Endothelial cell of umbilical vein (primary cell): ENCODE results near the gene GMCL1. TPM values are rescaled to one million over a fixed set of nuclear protein-coding genes. Genes with fewer than 3 reads are reported as not detected.
A peak's percentile ranks its signal among the peaks of the same experiment; 100 is the strongest.

Source experiments
- BruUV-seq: library from RNA; stranded (reverse); fragments of 400-500 nt; replicated peaks from 2 replicates; lab custom pipeline; 2021; lab: Mats Ljungman, UMichigan
- CTCF ChIA-PET: fragments of 300-600, 350-600 bp; sonication (Branson Sonifier 250); formaldehyde crosslinking; loops from one replicate; lab custom pipeline; 2021; ENCODE audit warnings: antibody characterized with exemption, inconsistent platforms; lab: Charles Lee
- POLR2A ChIA-PET: fragments of 300-600, 350-600 bp; sonication (Branson Sonifier 250); formaldehyde crosslinking; loops from one replicate; lab custom pipeline; 2021; ENCODE audit warnings: antibody characterized with exemption, inconsistent platforms; lab: Charles Lee
- DNase-seq: peaks from one replicate; pipeline ENCODE4 v3.0.0-alpha.2; 2011; ENCODE audit warnings: low read depth, low spot score
- FAIRE-seq: peaks from 2 replicates; lab custom pipeline; 2011; peaks lifted over from hg19 to GRCh38; lab: Jason Lieb, UNC
- H2AFZ ChIP-seq: 2 replicates; pipeline ENCODE4 v1.6.0; 2012; ENCODE audit warnings: low read depth, low read length, control low read depth, inconsistent platforms
- H3K27ac ChIP-seq: 2 replicates; pipeline ENCODE4 v1.5.1; 2011; ENCODE audit warnings: low read depth, mild to moderate bottlenecking, control low read depth, low read length, moderate library complexity; ENCODE audit not compliant: insufficient read depth
- H3K27me3 ChIP-seq, 2 experiments: 2 replicates each; pipeline versions ENCODE4 v1.6.0 to v1.6.1; 2011; ENCODE audit warnings: low read length in 2 of 2, mixed read lengths in 1 of 2; ENCODE audit not compliant: control insufficient read depth in 2 of 2, insufficient read depth in 2 of 2
- H3K36me3 ChIP-seq, 2 experiments: 2 replicates in 1 of 2; 3 replicates in 1 of 2; pipeline ENCODE4 v1.5.1; 2011; ENCODE audit warnings: low read length in 2 of 2, mild to moderate bottlenecking in 1 of 2, moderate library complexity in 1 of 2; ENCODE audit not compliant: control insufficient read depth in 2 of 2, insufficient read depth in 2 of 2; ENCODE audit errors: extremely low read depth in 1 of 2
- H3K4me1 ChIP-seq: 3 replicates; pipeline ENCODE4 v1.5.1; 2011; ENCODE audit warnings: mild to moderate bottlenecking, low read length; ENCODE audit not compliant: control insufficient read depth, insufficient read depth; ENCODE audit errors: extremely low read depth
- H3K4me2 ChIP-seq: 2 replicates; pipeline ENCODE4 v1.6.1; 2011; ENCODE audit warnings: low read length, control low read depth, mixed read lengths; ENCODE audit not compliant: insufficient read depth
- H3K4me3 ChIP-seq, 3 experiments: fragments of 200-600 bp in 1 of 3; sonication (generic), shearing (Covaris generic) in 1 of 3; replicated peaks in 1 of 3; 2 replicates each; pipeline ENCODE4 v1.5.1; 2011 to 2016; ENCODE audit warnings: control low read depth in 3 of 3, low read length in 3 of 3, mild to moderate bottlenecking in 2 of 3, inconsistent platforms in 1 of 3, low read depth in 1 of 3, moderate library complexity in 1 of 3; ENCODE audit not compliant: insufficient read depth in 1 of 3
- H3K79me2 ChIP-seq: 2 replicates; pipeline ENCODE4 v1.6.0; 2012; ENCODE audit warnings: low read length, inconsistent platforms; ENCODE audit not compliant: control insufficient read depth, insufficient read depth
- H3K9ac ChIP-seq: replicated peaks from 2 replicates; pipeline ENCODE3; 2011; ENCODE audit warnings: low read length, control low read depth; ENCODE audit not compliant: insufficient read depth; ENCODE audit errors: extremely low read depth
- H3K9me1 ChIP-seq: replicated peaks from 3 replicates; pipeline ENCODE4 v1.6.0; 2011; ENCODE audit warnings: mild to moderate bottlenecking, low read length; ENCODE audit not compliant: control insufficient read depth, insufficient read depth; ENCODE audit errors: extremely low read depth
- H3K9me3 ChIP-seq: replicated peaks from 2 replicates; pipeline ENCODE4 v1.5.1; 2012; ENCODE audit warnings: low read length, inconsistent platforms; ENCODE audit not compliant: control insufficient read depth, insufficient read depth
- H4K20me1 ChIP-seq: replicated peaks from 2 replicates; pipeline ENCODE3; 2011; ENCODE audit warnings: mild to moderate bottlenecking, low read length; ENCODE audit not compliant: control insufficient read depth, insufficient read depth; ENCODE audit errors: extremely low read depth
- EZH2 ChIP-seq: IDR thresholded peaks from 2 replicates; pipeline ENCODE4 v1.6.1; 2012; ENCODE audit warnings: borderline replicate concordance, low read depth, mild to moderate bottlenecking, moderate library complexity, low read length, inconsistent platforms; ENCODE audit not compliant: severe bottlenecking
- JUN ChIP-seq: IDR thresholded peaks from 2 replicates; pipeline ENCODE4 v1.6.1; 2011; ENCODE audit warnings: borderline replicate concordance, low read depth; ENCODE audit not compliant: insufficient read length, insufficient read depth
- MYC ChIP-seq: IDR thresholded peaks from one replicate; pipeline ENCODE4 v1.6.1; 2011; ENCODE audit warnings: mild to moderate bottlenecking, low read depth, low read length
- POLR2A ChIP-seq: IDR thresholded peaks from 2 replicates; pipeline ENCODE4 v1.6.1; 2012; ENCODE audit warnings: low read depth, mild to moderate bottlenecking, control low read depth, low read length
- POLR2AphosphoS5 ChIP-seq: IDR thresholded peaks from 2 replicates; pipeline ENCODE4 v1.6.1; 2012; ENCODE audit warnings: low read depth, mild to moderate bottlenecking, control low read depth, low read length, moderate library complexity; ENCODE audit not compliant: insufficient read depth
- dilution Hi-C: fragments of 300-500 bp; cut with MboI; formaldehyde crosslinking; loops from one replicate; pipeline ENCODE4 v1.15.0; 2019; ENCODE audit warnings: low sequenced_read_pairs; ENCODE audit not compliant: extremely low pct_ligation_motif_present
- intact Hi-C: fragments of 100-400 bp; cut with micrococcal nuclease; formaldehyde crosslinking; loops from one replicate; pipeline ENCODE4 v1.10.0; 2022
- polyA plus RNA-seq, 4 experiments: library from polyadenylated mRNA; depleted of rRNA in 3 of 4; stranded (reverse) in 3 of 4; unstranded in 1 of 4; fragments of >200 nt; gene quantifications; 2 replicates each; pipeline versions ENCODE4 v1.2.1 to v1.2.3, GENCODE V29; 2011 to 2012; ENCODE audit warnings: missing spikeins in 1 of 4
- total RNA-seq: library from RNA; stranded (reverse); gene quantifications from 2 replicates; pipeline ENCODE4 v1.2.3, GENCODE V29; 2021
- TF ChIP-seq, protein P1 (sequence below): IDR thresholded peaks from 2 replicates; pipeline ENCODE4 v1.6.1; 2011; ENCODE audit not compliant: insufficient read depth, insufficient read length
- TF ChIP-seq, protein P2 (sequence below), 2 donors: IDR thresholded peaks; 1 replicate in 1 of 2; 2 replicates in 1 of 2; pipeline ENCODE4 v1.5.1; 2011; ENCODE audit warnings: low read length in 2 of 2, mild to moderate bottlenecking in 2 of 2, moderate library complexity in 2 of 2, control low read depth in 1 of 2, inconsistent platforms in 1 of 2, low read depth in 1 of 2; ENCODE audit not compliant: insufficient read depth in 1 of 2; ENCODE audit errors: extremely low read depth in 1 of 2

Gene GMCL1
- total and polyA plus RNA-seq, 2 donors (not counting 3 experiments of a cell fraction or from before 2014, with no cell fraction given): 4.2 to 14.6 TPM

DNA sequence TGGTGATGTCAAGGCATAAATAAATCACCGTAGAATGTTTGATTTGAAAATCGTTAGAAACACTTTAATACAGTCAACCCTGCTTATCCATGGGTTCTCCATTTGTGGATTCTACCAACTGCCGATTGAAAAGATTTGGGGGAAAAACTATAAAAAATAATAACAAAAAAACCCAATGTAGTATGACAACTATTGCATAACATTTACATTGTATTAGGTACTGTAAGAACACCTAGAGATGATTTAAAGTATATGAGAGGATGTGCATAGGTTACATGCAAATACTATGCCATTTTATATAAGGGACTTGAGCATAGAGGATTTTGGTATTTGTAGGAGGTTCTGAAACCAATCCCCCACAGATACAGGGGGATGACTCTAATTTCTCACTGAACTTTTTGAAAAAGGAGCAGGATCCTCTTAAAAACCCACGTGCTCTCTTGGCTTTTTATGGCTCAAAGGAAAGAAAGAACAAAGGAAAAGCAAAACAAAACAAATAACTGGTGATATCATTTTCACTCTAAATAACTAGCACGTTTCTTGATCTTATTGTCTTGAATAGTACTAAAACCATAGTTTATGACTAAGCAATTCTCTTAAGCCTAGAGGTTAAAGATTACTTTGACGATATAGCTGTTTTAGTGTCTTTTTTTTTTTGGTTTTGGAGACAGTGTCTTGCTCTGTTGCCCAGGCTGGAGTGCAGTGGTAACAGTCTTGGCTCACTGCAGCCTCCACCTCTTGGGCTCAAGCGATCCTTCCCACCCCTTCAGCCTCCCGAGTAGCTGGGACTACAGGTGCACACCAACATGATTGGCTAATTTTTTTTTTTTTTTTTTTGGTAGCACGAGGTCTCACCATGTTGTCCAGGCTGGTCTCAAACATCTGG, 17.0 kb downstream of the GMCL1 start:
- no TSS peak for BruUV-seq
- H4K20me1 ChIP-seq: no peaks in the 10 kb centered on the region
- intact Hi-C loops (no loop called here), dilution Hi-C loops (no loop called here)
- DNase-seq: peak; percentile 60
- peaks cover 3 to 9% of the 10 kb centered on the region in 2 experiments for H3K36me3 ChIP-seq
- FAIRE-seq: no peak
- ChIA-PET CTCF (interaction anchor here (0.6 to 5.9 kb wide), 4 partner anchors 11 to 122 kb away, joined by 3 to 26 read pairs (median 4); no protein-coding TSS in a partner anchor), POLR2A (no interaction called here)
- no peak overlapping the region for H3K27ac ChIP-seq
- peaks cover 6% of the 10 kb centered on the region for H3K4me1 ChIP-seq
- no peaks in the 10 kb centered on the region for H3K27me3 ChIP-seq
- H3K79me2 ChIP-seq: no peaks in the 10 kb centered on the region
- H3K9ac ChIP-seq: no peak overlapping the region
- TF ChIP-seq, protein P1, sequence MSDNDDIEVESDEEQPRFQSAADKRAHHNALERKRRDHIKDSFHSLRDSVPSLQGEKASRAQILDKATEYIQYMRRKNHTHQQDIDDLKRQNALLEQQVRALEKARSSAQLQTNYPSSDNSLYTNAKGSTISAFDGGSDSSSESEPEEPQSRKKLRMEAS: peak; percentile 24
- TF ChIP-seq POLR2AphosphoS5: no peak
- H3K9me1 ChIP-seq: no peaks in the 10 kb centered on the region
- H3K9me3 ChIP-seq: no peaks in the 10 kb centered on the region
- H3K4me3 ChIP-seq: no peak overlapping the region
- peak overlapping the region; percentile 27 for H2AFZ ChIP-seq
- H3K4me2 ChIP-seq: no peak overlapping the region

DNA sequence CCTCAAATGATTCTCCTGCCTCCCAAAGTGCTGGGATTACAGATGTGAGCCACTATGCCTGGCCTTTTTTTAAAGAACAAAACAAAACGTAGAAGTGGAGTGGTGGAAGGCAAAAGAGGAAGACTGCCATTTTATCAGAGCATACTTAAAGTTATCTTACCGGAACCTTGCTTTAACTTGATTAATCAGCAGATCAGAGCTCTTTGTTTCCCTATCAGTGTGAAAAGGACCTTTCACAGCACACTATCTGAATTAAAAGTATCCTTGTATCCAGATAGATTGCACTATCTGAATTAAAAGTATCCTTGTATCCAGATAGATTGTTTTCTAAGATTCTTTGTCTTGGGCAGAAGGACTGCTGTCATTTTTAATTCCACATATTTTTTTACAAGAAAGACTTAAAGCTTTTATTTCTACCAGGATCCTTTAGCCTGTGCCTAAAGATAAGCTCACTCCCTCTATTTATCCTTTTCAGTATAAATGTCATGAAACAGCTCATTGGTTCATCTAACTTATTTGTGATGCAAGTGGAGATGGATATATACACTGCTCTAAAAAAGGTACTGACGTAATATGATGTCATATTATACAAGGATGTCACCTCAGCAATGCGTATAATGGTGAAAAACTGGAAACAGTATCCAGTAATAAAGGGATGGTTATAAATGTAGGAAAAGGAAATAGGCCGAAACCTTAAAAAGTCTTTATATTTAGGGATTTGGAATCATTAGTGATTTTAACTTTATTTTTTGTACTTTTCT, 17.8 kb downstream of the GMCL1 start:
- dilution Hi-C loops (no loop called here), intact Hi-C loops (no loop called here)
- no peaks in the 10 kb centered on the region for H3K79me2 ChIP-seq
- H2AFZ ChIP-seq: no peak overlapping the region
- BruUV-seq: no TSS peak
- no peak overlapping the region for H3K9ac ChIP-seq
- ChIA-PET POLR2A (no interaction called here), CTCF (interaction anchor here (0.6 to 5.9 kb wide), 3 partner anchors 11 to 123 kb away, joined by 3 to 26 read pairs (median 4); no protein-coding TSS in a partner anchor)
- no peak for DNase-seq
- no peaks in the 10 kb centered on the region for H4K20me1 ChIP-seq
- H3K27me3 ChIP-seq: no peaks in the 10 kb centered on the region
- peaks cover 6% of the 10 kb centered on the region for H3K4me1 ChIP-seq
- H3K4me2 ChIP-seq: no peak overlapping the region
- no peak for FAIRE-seq
- no peaks in the 10 kb centered on the region for H3K9me3 ChIP-seq
- H3K36me3 ChIP-seq: peaks cover 3 to 9% of the 10 kb centered on the region in 2 experiments
- no peaks in the 10 kb centered on the region for H3K9me1 ChIP-seq
- TF ChIP-seq MYC (no peak), POLR2A (no peak), JUN (no peak), EZH2 (no peak)
- TF ChIP-seq, protein P2, sequence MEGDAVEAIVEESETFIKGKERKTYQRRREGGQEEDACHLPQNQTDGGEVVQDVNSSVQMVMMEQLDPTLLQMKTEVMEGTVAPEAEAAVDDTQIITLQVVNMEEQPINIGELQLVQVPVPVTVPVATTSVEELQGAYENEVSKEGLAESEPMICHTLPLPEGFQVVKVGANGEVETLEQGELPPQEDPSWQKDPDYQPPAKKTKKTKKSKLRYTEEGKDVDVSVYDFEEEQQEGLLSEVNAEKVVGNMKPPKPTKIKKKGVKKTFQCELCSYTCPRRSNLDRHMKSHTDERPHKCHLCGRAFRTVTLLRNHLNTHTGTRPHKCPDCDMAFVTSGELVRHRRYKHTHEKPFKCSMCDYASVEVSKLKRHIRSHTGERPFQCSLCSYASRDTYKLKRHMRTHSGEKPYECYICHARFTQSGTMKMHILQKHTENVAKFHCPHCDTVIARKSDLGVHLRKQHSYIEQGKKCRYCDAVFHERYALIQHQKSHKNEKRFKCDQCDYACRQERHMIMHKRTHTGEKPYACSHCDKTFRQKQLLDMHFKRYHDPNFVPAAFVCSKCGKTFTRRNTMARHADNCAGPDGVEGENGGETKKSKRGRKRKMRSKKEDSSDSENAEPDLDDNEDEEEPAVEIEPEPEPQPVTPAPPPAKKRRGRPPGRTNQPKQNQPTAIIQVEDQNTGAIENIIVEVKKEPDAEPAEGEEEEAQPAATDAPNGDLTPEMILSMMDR (IDR thresholded peaks at IDR 0.05; ENCODE audit: extremely low read depth in 1 of 2, insufficient read depth in 1 of 2, low read depth in 1 of 2, low read length in 2 of 2): no peak
- TF ChIP-seq, protein P1: no peak
- no peak overlapping the region for H3K27ac ChIP-seq
- H3K4me3 ChIP-seq: no peak overlapping the region
